HG02642 (cell line): ENCODE results near the gene RHOT1.
"Not testable (repeated sequence)": the region's sequence is repeated elsewhere in the genome, so short reads cannot be mapped to it uniquely, and the experiment has no call there.

Experiments
- ATAC-seq: cut with Tn5 transposase; IDR thresholded peaks from one replicate; pipeline ENCODE4 v1.9.1; 2021; ENCODE audit warnings: mild to moderate bottlenecking; ENCODE audit not compliant: unreplicated experiment, poor library complexity

The RHOT1 gene

DNA sequence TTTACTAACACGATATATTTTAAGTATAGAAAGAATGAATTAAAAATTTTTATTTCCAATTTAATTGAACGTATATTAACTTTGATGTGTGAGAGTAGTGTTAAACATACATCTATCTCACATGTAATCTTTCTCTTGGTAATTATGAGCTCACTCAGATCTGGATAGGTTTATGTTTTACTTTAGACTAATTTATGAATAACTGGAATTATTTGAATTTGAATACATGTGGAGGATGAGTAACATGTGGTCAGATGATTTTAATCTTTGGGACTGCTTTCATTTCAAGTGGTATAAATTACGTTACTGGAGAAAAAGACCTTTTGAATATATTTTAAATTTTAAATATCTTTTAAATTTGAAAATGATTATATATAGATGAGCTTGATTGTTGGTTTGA lies 73.4 kb downstream of the RHOT1 start:
- ATAC-seq, result no peak

DNA sequence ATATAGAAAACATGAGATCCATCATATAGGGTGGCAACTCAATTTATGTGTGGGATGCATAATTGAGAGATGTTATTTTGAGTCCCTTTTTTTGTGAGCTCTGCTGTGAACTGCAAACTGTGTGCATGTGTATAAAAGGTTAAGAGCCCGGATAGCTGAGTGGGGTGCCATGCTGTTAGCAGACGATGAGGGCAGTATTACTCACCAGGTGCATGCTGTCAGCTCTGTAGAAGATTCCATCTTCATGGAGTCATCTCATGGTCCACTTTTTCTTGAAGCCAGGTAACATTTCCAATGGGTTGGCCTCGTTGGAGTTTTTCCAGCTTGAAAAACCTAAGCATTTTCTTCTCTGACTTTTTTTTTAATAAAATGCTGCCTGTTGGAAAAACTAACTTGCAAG lies 80.3 kb downstream of the RHOT1 start:
- no peak for ATAC-seq

DNA sequence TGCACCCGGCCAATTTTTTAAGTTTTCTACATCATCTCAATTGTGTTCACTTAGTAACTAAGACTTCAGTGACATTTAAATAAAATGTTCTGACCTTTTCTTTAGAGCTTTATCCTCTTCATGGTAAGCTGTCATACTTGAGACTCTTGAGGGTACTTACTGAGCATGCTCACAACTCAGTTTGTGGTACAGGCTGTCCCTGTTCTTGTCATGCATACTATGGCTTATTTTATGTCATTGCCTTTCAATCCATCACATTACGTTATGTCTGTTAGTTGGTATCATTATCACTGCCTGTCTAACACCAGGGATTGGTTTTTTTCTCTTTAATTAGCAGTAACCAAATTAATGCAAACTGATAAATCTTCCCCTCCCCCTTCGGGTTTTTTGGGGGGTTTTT lies 81.4 kb downstream of the RHOT1 start:
- ATAC-seq, result no peak

DNA sequence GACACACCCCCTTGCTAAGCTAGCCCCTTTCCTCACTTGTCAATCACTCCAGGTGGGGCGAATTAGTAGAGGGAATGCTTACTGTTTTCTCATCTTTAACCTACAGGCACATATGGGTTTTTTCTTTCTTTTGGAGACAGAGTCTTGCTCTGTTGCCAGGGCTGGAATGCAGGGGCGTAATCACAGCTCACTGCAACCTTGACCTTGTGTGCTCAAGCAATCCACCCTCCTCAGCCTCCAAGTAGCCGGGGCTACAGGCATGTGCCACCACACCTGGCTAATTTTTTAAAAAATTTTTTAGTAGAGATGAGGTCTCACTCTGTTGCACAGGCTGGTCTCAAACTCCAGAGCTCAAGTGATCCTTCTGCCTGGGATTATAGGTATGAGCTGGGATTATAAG lies 84.6 kb downstream of the RHOT1 start:
- no peak for ATAC-seq

DNA sequence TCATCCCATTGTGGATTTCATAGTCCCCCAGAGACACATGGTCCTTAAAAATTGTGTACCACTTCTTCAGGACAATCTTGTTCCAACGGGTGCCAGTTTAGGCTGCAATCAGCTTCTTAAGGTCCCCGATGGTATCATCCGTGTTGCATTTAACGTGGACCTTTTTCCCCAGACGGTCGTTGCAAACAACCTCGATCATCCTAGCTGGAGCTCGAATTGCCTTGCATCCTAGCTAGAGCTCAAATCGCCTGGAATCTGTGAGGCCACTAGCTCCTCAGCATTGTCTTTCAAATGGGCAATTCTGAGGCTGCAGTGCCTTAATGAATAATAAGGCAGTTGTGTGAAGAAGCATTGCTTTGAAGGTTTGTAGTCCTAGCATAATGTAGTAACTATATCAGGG lies 85.6 kb downstream of the RHOT1 start:
- no peak for ATAC-seq

DNA sequence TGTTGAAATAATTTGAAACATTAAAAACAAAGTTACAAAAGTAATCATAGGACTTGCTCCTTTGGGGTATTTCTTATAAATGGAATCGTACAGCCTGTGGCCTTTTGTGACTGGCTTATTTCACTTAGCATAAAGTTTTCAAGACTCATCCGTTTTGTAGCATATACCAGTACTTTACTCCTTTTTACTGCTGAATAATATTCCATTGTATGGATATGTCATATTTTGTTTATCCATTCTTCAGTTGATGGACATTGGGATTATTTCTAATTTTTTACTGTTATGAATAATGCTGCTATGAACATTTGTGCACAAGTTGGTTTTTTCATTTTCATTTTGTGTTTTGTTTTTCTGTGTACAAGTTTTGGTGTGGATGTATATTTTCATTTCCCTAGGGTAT lies 93.3 kb downstream of the RHOT1 start:
- no peak for ATAC-seq

DNA sequence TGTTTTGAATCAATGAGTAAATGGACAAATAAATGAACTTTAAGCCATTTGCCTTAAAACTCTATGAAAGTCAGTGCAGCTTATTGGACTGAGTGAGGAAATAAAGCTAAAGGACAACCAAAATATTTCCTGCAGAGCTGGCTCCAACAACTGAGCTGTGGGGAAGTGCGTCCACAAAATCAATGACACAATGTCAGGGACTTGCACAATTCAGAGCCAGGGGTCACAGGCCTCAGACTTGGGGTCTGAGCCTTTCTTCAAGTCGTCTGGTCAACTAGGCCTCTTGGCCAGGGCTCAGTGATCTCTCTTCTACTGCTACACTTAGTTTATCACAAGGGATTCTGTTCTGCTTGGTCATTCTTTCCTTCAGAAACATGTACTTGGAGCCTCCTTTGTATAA lies 97.2 kb downstream of the RHOT1 start:
- ATAC-seq, result no peak

DNA sequence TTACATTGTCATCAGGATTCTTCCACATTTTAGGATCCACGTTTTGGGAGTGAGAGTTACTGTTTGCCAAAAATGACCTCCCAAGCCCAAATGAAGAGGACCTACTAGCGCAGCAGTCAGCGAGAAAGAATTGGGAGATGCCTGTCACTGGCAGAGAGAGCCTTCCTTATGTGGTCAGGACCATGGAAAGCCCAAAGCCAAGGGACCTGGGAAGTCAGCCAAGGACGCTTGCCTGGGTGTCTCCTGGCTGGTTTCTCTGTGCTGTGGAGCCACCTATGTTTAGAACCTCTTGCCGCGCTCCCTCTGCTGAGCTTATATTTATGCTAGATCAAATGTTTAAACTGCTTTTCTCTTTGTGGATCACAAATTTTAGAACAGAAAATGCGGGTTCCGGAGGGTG lies 98.4 kb downstream of the RHOT1 start:
- ATAC-seq, result no peak

DNA sequence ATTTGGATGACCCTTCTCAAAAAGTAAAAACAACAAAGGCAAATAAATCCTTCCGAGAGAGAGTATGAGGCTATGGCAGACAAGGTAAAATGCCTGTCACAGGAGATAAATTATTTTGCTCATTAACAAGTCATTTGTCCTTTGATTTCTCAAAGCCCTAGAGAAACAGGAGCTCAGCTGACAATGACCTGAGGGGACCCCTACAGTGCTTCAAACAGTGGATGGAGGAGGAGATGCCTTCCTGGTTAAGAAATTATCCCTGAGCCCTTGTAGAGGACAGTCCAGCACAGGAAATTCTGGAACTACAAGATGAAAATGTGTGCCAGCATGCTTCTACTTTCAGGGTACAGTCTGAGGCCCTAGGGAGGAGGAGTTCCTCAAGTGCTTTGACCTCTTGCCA lies 99.3 kb downstream of the RHOT1 start:
- no peak for ATAC-seq

DNA sequence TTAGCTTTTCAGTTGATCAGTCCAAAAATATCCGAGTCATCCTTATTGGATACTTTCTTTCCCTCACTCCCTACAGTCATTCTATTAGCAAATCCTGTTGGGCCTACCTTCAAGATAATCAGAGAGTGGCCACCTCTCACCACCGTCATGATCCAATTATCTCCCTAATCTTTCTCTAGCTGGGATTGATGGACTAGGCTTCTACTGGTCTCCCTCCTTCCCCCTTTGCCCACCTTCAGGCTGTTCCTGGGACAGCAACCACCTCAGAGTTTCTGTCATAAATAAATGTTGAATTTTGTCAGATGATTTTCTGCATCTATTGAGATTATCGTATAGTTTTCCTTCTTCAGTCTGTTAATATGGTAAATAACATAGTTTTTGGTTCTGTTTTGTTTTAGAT lies 107.2 kb downstream of the RHOT1 start:
- ATAC-seq, result no peak

DNA sequence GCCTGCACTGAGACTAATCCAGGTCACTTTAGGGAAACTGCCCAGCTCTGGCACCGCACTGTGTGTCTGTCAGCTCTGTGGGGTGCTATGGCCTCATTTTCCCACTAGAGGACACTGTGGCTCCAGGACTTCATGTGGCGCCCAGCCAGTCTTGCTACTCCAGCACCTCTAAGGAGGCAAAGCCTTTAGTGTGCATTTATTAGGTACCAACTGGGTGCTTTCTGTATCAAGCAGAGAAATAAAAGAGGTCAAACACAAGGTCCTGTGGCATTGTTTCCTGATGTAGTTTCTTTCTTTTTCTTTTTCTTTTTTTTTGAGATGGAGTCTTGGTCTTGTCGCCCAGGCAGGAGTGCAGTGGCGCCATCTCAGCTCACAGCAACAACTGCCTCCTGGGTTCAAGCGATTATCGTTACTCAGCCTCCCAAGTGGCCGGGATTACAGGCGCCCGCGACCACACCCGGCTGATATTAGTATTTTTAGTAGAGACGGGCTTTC lies 110.9 kb downstream of the RHOT1 start:
- peak; percentile 65 for ATAC-seq

DNA sequence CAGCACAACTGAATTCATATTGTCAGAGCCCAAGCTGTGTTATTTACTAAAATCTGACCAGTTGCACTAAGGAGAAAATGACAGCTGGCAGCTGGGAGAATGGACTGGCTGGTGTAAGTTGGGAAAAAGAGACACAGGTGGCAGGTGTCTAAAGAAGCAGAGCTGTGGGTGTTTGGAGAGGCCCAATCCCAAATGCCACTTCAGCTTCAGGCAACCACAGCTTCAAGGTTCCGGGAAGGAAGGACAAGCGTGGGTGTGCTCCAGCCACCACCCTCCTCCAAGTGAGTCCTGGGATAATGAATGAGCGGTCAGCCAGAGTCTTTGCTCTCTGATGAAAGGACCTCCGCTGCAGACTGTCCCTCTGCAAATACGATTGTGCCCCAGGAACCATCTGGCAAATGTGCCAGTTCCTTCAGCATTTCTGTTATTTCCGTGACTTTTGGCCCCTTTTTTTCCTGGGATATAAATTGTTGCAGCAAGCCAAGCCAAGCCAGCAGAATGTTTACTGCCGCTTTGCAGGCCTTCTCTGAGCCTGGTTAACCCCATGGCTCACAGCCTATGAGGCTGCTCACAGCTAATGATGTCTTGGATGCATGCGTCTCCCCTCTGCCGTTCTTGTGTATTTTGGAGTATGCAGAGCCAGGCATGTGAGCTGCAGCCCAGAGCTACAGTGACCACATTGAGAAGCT lies 113.9 kb downstream of the RHOT1 start:
- ATAC-seq, result no peak

DNA sequence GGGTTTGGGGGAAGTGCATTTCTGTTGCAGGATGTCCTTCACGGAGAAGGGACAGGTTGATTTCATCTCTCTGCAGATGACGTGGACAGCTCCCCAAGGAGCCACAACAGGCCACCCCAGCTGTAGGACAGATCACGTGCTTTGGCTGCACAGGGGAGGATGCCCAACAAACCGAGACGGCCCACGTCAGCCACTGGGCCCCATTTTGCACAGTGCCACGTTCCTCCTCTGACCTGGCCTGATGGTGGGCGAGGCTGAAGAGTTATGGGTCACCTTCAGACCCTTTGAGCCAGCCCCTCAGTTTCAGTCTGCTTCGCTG lies 114.4 kb downstream of the RHOT1 start:
- ATAC-seq, result no peak

DNA sequence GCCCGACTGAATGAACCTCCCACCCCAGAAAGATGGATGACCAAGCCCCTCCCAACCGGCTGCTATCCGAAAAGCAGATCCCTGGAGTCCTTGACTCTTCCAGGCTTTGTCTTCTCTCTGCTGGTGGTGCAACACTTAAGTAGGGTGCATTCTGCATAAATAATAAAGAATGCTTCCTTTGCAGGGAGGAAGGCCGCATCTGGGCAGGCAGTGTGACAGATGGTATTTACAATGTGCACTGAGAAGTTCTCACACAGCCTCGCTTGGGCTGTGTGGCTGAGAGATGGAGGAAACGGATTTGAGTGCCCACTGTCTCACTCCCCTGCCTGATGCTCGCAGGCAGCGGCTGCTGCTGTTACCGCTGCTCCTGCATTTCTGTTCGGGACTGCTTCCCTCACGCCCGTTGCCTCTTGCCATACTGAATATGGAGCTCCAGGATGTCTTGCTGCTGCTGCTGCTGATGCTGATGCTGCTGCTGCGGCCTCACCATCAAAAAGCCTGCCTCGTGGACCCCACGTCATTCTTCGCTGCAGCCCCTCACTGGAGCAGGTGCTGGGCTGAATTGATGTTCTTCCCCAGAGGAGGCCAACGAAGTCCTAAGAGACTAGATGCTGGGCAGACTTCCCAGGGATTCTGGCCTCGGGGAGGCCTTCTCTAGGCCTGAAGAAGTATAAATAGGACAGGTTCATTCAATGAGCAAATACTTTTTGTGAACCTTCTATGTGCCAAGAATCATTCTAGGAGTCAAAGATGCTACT lies 116.3 kb downstream of the RHOT1 start:
- no peak for ATAC-seq

DNA sequence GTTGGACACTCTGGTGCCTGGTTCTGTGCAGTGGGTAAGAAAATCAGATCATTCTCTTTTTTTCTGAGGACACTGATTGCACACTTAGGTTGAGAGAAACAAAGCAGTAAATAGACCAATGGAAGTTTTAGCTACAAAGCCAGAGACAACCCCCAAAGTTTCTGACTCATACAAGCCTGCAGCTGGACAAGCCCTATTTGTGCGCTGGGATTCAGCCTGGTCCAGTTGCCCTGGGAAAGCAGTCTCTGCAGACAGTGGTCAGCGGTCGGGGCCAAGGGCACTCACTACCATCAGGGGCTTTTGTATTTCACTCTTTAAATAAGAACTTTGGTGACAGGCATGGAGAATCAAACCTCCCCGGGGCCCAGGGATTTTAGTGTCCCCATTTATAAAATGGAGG lies 117.3 kb downstream of the RHOT1 start:
- no peak for ATAC-seq

DNA sequence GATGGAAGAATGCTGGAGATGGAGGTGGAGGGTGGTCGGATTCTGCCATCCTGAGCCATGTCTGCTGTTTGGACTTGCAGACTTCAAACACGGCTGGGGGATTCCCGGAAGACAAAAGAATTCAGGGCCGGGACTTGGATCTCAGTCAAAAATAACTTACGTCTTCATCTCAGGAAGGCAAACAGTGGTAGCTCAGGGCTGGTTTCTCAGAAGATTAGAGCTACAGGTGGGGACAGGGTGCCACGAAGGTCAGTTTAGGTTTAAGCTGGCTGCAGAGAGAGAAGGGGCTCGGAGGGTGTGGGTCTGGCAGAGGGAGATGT lies 119.1 kb downstream of the RHOT1 start:
- ATAC-seq, result no peak

DNA sequence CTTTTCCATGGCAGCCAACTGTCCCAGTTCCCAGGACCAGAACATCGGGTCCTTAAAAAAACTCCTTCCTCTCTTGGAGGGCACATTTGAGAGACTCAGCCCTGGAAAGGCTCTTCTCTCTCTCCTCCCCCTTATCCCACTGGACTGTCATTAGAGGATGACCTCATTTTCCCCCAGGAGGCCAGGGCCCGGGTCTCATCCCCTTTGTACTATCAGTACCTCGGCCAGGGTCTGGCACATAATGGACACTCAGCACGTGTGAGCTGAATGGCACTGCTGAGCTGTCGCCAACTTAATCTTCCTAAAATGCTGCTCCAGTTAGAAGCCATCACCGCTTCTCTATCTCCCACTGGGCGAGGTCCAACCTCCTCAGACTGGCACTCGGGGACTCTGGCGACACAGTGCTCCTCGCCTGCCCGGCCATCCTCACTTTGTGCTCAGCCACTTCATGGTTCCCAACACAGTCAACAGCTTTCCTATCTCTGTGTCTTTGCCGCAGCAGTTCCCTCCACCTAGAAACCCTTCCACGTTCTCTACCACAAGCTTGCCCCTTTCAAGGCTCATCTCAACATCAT lies 119.7 kb downstream of the RHOT1 start:
- no peak for ATAC-seq

DNA sequence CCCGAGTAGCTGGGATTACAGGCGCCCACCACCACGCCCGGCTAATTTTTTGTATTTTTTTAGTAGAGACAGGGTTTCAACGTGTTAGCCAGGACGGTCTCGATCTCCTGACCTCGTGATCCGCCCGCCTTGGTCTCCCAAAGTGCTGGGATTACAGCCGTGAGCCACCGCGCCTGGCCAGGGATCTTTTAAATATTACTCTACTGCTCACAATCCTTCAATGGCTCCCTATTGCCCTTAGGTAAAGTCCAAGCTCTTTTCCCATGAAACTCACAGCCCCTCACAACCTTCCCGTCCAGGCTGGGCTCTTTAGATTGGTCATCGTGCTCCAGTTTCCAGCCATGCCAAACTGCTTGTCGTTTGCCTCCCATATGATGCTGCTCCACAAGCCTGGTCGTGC lies 121.2 kb downstream of the RHOT1 start:
- not testable (repeated sequence) for ATAC-seq

DNA sequence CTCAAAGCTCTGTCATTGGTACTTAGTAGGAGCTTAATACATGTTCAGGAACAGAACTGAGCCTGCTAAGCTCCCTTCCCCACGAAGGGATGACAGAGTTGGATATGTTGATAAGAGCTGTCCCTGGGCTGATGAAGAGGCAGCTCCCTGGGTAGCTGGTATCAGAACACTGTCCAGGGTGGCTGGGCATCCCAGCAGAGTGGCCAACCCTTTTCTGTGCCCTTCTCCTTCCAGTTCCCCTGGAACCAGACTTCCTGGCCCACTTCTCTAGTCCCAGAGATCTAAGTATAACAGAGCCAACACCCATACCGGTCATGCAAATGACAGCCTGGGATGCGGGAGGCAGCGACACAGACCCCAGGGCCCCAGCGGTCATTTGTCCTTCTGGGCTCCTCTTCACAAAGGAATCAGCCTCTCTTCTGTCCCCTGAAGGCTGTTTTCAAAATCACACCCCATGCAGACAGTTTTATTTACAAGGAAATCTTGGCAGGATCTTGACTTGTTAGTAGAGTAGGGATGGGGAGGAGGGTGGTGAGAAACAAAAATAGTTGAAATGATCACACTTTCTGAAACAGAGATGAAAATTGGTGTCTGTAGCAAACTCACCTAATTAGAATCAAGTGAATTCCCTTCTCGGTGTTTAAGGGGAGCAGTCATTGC lies 122.0 kb downstream of the RHOT1 start:
- ATAC-seq, result no peak

DNA sequence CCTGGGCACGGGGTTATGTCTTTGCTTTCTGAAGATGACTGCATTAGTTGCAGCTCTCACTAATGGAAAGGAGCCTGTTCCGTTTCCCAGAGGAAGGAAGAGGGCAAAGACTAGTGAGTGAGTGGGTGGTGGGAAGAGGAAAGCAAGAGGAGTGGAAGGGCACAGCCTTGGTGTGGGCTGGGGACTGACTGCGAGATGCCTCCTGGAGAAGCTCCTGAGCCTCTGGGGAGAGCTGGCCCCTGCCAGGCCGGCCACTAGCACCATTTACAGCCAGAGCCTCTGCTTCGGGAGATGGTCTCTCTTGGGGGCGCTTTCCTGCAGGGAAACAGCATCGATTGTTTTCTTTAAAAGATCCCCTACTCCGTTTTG lies 122.5 kb downstream of the RHOT1 start:
- ATAC-seq, result no peak

DNA sequence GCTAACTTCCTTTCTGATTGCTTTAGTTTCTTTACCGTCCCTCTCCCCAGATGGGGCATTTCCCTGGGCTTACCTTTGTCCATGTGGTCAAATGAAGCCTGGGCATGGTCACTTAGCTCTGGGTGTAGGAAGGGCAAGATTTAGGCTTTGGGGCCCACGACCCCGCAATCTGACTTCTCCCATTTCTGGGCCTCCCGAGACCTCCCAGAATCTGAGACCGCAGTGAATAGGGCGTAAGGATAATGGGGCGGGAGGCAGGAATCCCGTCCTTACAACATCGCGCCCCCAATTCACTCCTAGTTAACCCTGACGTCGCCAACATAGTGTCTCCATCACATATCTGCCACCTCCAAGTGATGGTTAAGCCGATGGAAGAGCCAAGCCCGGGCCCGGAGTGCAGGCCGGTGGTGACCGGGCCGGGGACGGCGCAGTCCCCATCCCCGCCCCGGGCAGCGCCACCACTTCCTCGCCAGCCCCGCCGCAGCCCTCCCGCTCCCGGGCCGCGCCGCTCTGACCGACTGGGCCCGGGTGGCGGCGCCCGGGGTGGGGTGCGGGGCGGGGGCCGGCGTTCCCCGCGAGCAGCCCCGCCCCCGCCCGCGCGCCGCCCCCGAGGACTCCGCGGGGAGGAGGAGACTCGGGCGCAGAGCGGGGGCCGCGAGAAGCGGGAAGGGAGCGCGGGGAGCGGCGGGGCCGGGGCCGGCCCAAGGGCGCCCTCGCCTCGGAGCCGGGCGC lies 123.1 kb downstream of the RHOT1 start, which contains the start of gene RHBDL3:
Gene RHBDL3 (plus strand): TSS at position 641 of the 732 bp plus-strand sequence. CDS start 358 bp downstream, outside the sequence.
- ATAC-seq, result no peak
